Measurements from ENCODE around the gene PLXNA4. TPM values are rescaled to one million over a fixed set of nuclear protein-coding genes. Genes with fewer than 3 reads are reported as not detected.

The PLXNA4 gene
- total and polyA plus RNA-seq, 4 donors, result 0.63 to 4.6 (median 2.1) TPM

DNA sequence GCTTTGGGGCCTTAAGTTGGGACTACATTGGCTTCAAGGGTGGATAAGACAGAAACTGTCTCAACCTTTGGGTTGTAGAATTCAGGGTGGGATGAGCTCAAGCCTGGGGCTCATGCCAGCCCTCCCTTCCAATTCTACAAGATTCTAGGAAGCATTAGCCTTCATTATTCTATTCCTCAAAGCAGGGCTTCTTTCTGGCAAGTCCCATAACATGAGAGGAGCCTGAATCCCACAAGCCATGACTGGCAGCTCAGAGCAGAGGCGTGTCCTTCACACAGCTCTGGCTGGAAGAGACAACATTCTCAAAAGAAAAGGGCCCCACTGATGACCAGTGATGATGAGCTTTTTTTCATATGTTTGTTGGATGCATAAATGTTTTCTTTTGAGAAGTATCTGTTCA, 187.6 kb downstream of the PLXNA4 start:
- Histone ChIP-seq H3K9ac (ENCODE audit: insufficient read depth in 1 of 2, low read length in 2 of 2) (no peak overlapping the region), H3K27me3 (ENCODE audit: control insufficient read depth in 3 of 3, insufficient read depth in 3 of 3, low read length in 2 of 3) (peaks cover 0 to 23% (median 0%) of the 10 kb centered on the region in 3 donors), H3K27ac (ENCODE audit: low read depth in 1 of 2, low read length in 1 of 2) (no peak overlapping the region), H3K36me3 (ENCODE audit: control insufficient read depth in 4 of 4, insufficient read depth in 4 of 4, low read length in 4 of 4) (no peaks in the 10 kb centered on the region), H3K9me3 (ENCODE audit: control insufficient read depth in 4 of 4, insufficient read depth in 3 of 4, low read length in 3 of 4) (no peaks in the 10 kb centered on the region), H3K4me1 (ENCODE audit: control insufficient read depth in 5 of 5, insufficient read depth in 5 of 5, low read length in 5 of 5) (peaks cover 0 to 19% (median 5%) of the 10 kb centered on the region in 5 donors), H3K4me3 (no peak overlapping the region)
- TF ChIP-seq, protein P1, sequence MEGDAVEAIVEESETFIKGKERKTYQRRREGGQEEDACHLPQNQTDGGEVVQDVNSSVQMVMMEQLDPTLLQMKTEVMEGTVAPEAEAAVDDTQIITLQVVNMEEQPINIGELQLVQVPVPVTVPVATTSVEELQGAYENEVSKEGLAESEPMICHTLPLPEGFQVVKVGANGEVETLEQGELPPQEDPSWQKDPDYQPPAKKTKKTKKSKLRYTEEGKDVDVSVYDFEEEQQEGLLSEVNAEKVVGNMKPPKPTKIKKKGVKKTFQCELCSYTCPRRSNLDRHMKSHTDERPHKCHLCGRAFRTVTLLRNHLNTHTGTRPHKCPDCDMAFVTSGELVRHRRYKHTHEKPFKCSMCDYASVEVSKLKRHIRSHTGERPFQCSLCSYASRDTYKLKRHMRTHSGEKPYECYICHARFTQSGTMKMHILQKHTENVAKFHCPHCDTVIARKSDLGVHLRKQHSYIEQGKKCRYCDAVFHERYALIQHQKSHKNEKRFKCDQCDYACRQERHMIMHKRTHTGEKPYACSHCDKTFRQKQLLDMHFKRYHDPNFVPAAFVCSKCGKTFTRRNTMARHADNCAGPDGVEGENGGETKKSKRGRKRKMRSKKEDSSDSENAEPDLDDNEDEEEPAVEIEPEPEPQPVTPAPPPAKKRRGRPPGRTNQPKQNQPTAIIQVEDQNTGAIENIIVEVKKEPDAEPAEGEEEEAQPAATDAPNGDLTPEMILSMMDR (IDR thresholded peaks at IDR 0.05; ENCODE audit: control extremely low read depth, extremely low read depth), result no peak
- DNase-seq, result no peak
- WGBS, 2 donors, result 90 to 94% methylated on average over 1 of the region's 1 CpG
- no peak for ATAC-seq (ENCODE audit: insufficient read depth, low FRiP score)

DNA sequence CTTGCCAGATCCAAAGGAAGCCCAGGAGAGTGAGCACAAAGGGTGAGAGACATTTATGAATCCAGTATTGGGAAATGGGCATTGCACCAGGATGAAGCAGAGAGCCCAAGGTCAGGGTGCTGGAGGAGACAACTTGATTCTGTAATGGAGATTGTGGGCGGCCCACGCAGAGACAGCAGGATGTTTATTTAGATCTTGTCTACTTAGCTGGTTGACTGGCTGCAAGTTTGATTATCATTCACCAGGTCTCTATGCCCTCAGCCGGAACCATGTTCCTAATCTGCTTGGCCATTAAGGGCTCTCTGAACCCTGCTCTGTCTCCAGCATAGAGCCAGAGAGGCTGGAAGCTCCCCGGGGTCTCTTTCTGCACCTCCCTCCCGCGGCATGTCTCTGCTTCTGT, 188.7 kb downstream of the PLXNA4 start:
- Histone ChIP-seq H3K4me3 (no peak overlapping the region), H3K27ac (ENCODE audit: low read depth in 1 of 2, low read length in 1 of 2) (no peak overlapping the region), H3K36me3 (ENCODE audit: control insufficient read depth in 4 of 4, insufficient read depth in 4 of 4, low read length in 4 of 4) (no peaks in the 10 kb centered on the region), H3K27me3 (ENCODE audit: control insufficient read depth in 3 of 3, insufficient read depth in 3 of 3, low read length in 2 of 3) (peaks cover 0 to 23% (median 0%) of the 10 kb centered on the region in 3 donors), H3K9ac (ENCODE audit: insufficient read depth in 1 of 2, low read length in 2 of 2) (no peak overlapping the region), H3K9me3 (ENCODE audit: control insufficient read depth in 4 of 4, insufficient read depth in 3 of 4, low read length in 3 of 4) (no peaks in the 10 kb centered on the region), H3K4me1 (ENCODE audit: control insufficient read depth in 5 of 5, insufficient read depth in 5 of 5, low read length in 5 of 5) (peaks cover 0 to 20% (median 0%) of the 10 kb centered on the region in 5 donors)
- ATAC-seq (ENCODE audit: insufficient read depth, low FRiP score), result no peak
- WGBS, 2 donors, result 71 to 84% methylated on average over 6 of the region's 6 CpGs
- no peak for DNase-seq
- TF ChIP-seq, protein P1 (IDR thresholded peaks at IDR 0.05; ENCODE audit: control extremely low read depth, extremely low read depth), result no peak

DNA sequence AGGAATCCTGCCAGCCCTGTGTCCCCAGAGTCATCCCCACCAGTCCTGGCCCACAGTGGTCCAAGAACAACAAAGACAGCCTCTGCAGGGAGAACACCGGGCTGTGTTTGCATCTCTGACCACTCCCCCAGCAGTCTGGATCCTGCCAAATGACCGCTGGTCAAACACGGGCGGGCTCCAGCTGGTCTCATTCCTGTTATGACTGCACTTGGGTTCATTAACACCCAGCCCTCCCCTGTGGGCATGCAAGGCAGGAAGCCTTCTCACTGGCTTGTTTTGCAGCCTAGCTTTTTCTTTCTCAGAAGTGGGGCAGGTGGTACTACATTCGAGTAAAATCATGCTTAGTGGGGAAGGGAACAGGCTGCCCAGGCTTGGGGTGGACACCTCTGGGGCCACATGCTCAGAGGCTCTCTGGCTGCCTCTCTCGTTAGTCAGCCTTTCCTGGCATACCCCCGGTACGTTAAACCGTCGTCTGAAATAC, 190.0 kb downstream of the PLXNA4 start:
- DNase-seq, result peak; percentile 37 to 59 (median 53)

More for the DNA sequence above, 190.0 kb downstream of the PLXNA4 start:
- Histone ChIP-seq H3K4me3 (no peak overlapping the region), H3K27ac (ENCODE audit: low read depth in 1 of 2, low read length in 1 of 2) (no peak overlapping the region), H3K36me3 (ENCODE audit: control insufficient read depth in 4 of 4, insufficient read depth in 4 of 4, low read length in 4 of 4) (no peaks in the 10 kb centered on the region), H3K9me3 (ENCODE audit: control insufficient read depth in 4 of 4, insufficient read depth in 3 of 4, low read length in 3 of 4) (no peaks in the 10 kb centered on the region), H3K27me3 (ENCODE audit: control insufficient read depth in 3 of 3, insufficient read depth in 3 of 3, low read length in 2 of 3) (peaks cover 0 to 23% (median 0%) of the 10 kb centered on the region in 3 donors), H3K9ac (ENCODE audit: insufficient read depth in 1 of 2, low read length in 2 of 2) (no peak overlapping the region), H3K4me1 (ENCODE audit: control insufficient read depth in 5 of 5, insufficient read depth in 5 of 5, low read length in 5 of 5) (peaks cover 0 to 25% (median 3%) of the 10 kb centered on the region in 5 donors)
- TF ChIP-seq, protein P1 (IDR thresholded peaks at IDR 0.05; ENCODE audit: control extremely low read depth, extremely low read depth), result no peak
- ATAC-seq (ENCODE audit: insufficient read depth, low FRiP score), result peak; percentile 31
- 34 to 39% methylated on average over 10 of the region's 10 CpGs for WGBS, 2 donors
